GM21423 (cell line): Measurements from ENCODE around the gene ST6GALNAC6.
A peak's percentile ranks its signal among the peaks of the same experiment; 100 is the strongest.

ENCODE experiments used
- ATAC-seq: cut with Tn5 transposase; IDR thresholded peaks from one replicate; pipeline ENCODE4 v1.9.1; 2021; ENCODE audit warnings: mild to moderate bottlenecking, moderate library complexity; ENCODE audit not compliant: unreplicated experiment

The ST6GALNAC6 gene

GRCh38 chr9:127934986-127935385, 35.6 kb upstream of the ST6GALNAC6 start:
- no peak for ATAC-seq

- no peak for ATAC-seq
Measured at GRCh38 chr9:127934248-127934647, 34.8 kb upstream of the ST6GALNAC6 start.

GRCh38 chr9:127931092-127931881, 31.9 kb upstream of the ST6GALNAC6 start:
- no peak for ATAC-seq

- peak; percentile 74 for ATAC-seq
Measured at GRCh38 chr9:127930231-127931091, 31.1 kb upstream of the ST6GALNAC6 start, which contains the start of gene PIP5KL1. PIP5KL1 (minus strand) TSS chr9:127930777; CDS start chr9:127930752, 25 bp downstream.

- ATAC-seq: no peak
Measured at GRCh38 chr9:127929625-127929979, 30.2 kb upstream of the ST6GALNAC6 start.

- no peak for ATAC-seq
Measured at GRCh38 chr9:127928676-127929624, 29.5 kb upstream of the ST6GALNAC6 start.

- ATAC-seq: no peak
Measured at GRCh38 chr9:127927988-127928675, 28.7 kb upstream of the ST6GALNAC6 start.

- no peak for ATAC-seq
Measured at GRCh38 chr9:127927201-127927987, 28.0 kb upstream of the ST6GALNAC6 start.

GRCh38 chr9:127926906-127927200, 27.4 kb upstream of the ST6GALNAC6 start:
- no peak for ATAC-seq

- ATAC-seq: no peak
Measured at GRCh38 chr9:127925959-127926905, 26.8 kb upstream of the ST6GALNAC6 start.

- no peak for ATAC-seq
Measured at GRCh38 chr9:127924736-127925444, 25.5 kb upstream of the ST6GALNAC6 start.

GRCh38 chr9:127923771-127924170, 24.4 kb upstream of the ST6GALNAC6 start:
- ATAC-seq: no peak

GRCh38 chr9:127923046-127923445, 23.6 kb upstream of the ST6GALNAC6 start:
- ATAC-seq: no peak

- ATAC-seq: no peak
Measured at GRCh38 chr9:127921557-127922120, 22.2 kb upstream of the ST6GALNAC6 start.

GRCh38 chr9:127920794-127921193, 21.4 kb upstream of the ST6GALNAC6 start:
- no peak for ATAC-seq

GRCh38 chr9:127919253-127919815, 19.9 kb upstream of the ST6GALNAC6 start:
- ATAC-seq: no peak
